HepG2 (cell line): Measurements from ENCODE around the gene TEX14. TPM values are rescaled to one million over a fixed set of nuclear protein-coding genes. Genes with fewer than 3 reads are reported as not detected.

Experiments used
- AKNA ChIP-seq: sonication (generic); formaldehyde crosslinking; IDR thresholded peaks from 2 replicates; pipeline ENCODE4 v1.4.0; 2020; ENCODE audit warnings: missing genetic modification reagents, borderline replicate concordance
- ARID4A ChIP-seq: sonication (generic); formaldehyde crosslinking; IDR thresholded peaks from 2 replicates; pipeline ENCODE4 v1.5.0; 2020; ENCODE audit warnings: mild to moderate bottlenecking, missing genetic modification reagents, borderline replicate concordance
- ARNT ChIP-seq: fragments of 450-650 bp; IDR thresholded peaks from 2 replicates; pipeline ENCODE4 v1.6.1; 2017
- FOXK2 ChIP-seq: fragments of 450-650 bp; IDR thresholded peaks from 2 replicates; pipeline ENCODE4 v1.6.1; 2016
- KAT7 ChIP-seq: IDR thresholded peaks from 2 replicates; pipeline ENCODE4 v1.6.1; 2018; ENCODE audit warnings: borderline replicate concordance, missing compliant biosample characterization
- MATR3 ChIP-seq: sonication (generic); formaldehyde crosslinking; IDR thresholded peaks from 2 replicates; pipeline ENCODE4 v1.4.0; 2020; ENCODE audit warnings: missing genetic modification reagents
- POGZ ChIP-seq: sonication (generic); formaldehyde crosslinking; IDR thresholded peaks from 2 replicates; pipeline ENCODE4 v1.4.0; 2020; ENCODE audit warnings: mild to moderate bottlenecking, missing genetic modification reagents
- TOE1 ChIP-seq: sonication (generic); formaldehyde crosslinking; IDR thresholded peaks from 2 replicates; pipeline ENCODE4 v1.4.0; 2020; ENCODE audit warnings: mild to moderate bottlenecking, missing genetic modification reagents
- ZBTB21 ChIP-seq: sonication (generic); formaldehyde crosslinking; IDR thresholded peaks from 2 replicates; pipeline ENCODE4 v1.4.0; 2020; ENCODE audit warnings: missing genetic modification reagents
- ZGPAT ChIP-seq: IDR thresholded peaks from 2 replicates; pipeline ENCODE4 v1.6.1; 2016; ENCODE audit warnings: mild to moderate bottlenecking
- ZNF10 ChIP-seq: sonication (generic); formaldehyde crosslinking; IDR thresholded peaks from 2 replicates; pipeline ENCODE4 v1.4.0; 2020; ENCODE audit warnings: mild to moderate bottlenecking, low read depth, missing genetic modification reagents, borderline replicate concordance
- ZNF264 ChIP-seq: sonication (generic); formaldehyde crosslinking; IDR thresholded peaks from 2 replicates; pipeline ENCODE4 v1.4.0; 2020; ENCODE audit warnings: missing genetic modification reagents
- ZNF547 ChIP-seq: sonication (generic); formaldehyde crosslinking; IDR thresholded peaks from 2 replicates; pipeline ENCODE4 v1.5.1; 2020; ENCODE audit warnings: mild to moderate bottlenecking, missing genetic modification reagents
- ZNF556 ChIP-seq: sonication (generic); formaldehyde crosslinking; IDR thresholded peaks from 2 replicates; pipeline ENCODE4 v1.4.0; 2020; ENCODE audit warnings: mild to moderate bottlenecking, missing genetic modification reagents, borderline replicate concordance
- ZNF737 ChIP-seq: sonication (generic); formaldehyde crosslinking; IDR thresholded peaks from 2 replicates; pipeline ENCODE4 v1.5.0; 2020; ENCODE audit warnings: missing genetic modification reagents, mild to moderate bottlenecking, borderline replicate concordance
- ZNF883 ChIP-seq: sonication (generic); formaldehyde crosslinking; IDR thresholded peaks from 2 replicates; pipeline ENCODE4 v1.5.1; 2020; ENCODE audit warnings: mild to moderate bottlenecking, missing genetic modification reagents; ENCODE audit errors: not compliant biosample characterization
- polyA plus RNA-seq, 8 experiments: library from polyadenylated mRNA; depleted of rRNA in 3 of 8; stranded (reverse) in 7 of 8; unstranded in 1 of 8; fragments of >200 nt; fragmentation: Illumina TruSeq in 4 of 8; extraction: Trizol in 4 of 8; gene quantifications; 2 replicates each; pipeline versions ENCODE4 v1.2.1 to v1.2.3, GENCODE V29; 2011 to 2016; ENCODE audit warnings: low read depth in 4 of 8, missing spikeins in 1 of 8, mixed read lengths in 1 of 8; ENCODE audit not compliant: insufficient read depth in 1 of 8
- total RNA-seq, 5 experiments: library from RNA; depleted of rRNA; stranded (reverse); fragments of >200 nt; fragmentation: Illumina TruSeq; extraction: Trizol; gene quantifications; 2 replicates each; pipeline ENCODE4 v1.2.3, GENCODE V29; 2016; ENCODE audit warnings: low read depth in 1 of 5
- TF ChIP-seq, protein P1 (sequence below): IDR thresholded peaks from 2 replicates; pipeline ENCODE4 v1.6.1; 2016; ENCODE audit warnings: missing compliant biosample characterization, missing genetic modification reagents, borderline replicate concordance

Gene TEX14
- total and polyA plus RNA-seq, 2 of the 13 experiments (the other 11 are each of a cell fraction or from before 2014, with no cell fraction given): 0.04 to 0.07 TPM

DNA sequence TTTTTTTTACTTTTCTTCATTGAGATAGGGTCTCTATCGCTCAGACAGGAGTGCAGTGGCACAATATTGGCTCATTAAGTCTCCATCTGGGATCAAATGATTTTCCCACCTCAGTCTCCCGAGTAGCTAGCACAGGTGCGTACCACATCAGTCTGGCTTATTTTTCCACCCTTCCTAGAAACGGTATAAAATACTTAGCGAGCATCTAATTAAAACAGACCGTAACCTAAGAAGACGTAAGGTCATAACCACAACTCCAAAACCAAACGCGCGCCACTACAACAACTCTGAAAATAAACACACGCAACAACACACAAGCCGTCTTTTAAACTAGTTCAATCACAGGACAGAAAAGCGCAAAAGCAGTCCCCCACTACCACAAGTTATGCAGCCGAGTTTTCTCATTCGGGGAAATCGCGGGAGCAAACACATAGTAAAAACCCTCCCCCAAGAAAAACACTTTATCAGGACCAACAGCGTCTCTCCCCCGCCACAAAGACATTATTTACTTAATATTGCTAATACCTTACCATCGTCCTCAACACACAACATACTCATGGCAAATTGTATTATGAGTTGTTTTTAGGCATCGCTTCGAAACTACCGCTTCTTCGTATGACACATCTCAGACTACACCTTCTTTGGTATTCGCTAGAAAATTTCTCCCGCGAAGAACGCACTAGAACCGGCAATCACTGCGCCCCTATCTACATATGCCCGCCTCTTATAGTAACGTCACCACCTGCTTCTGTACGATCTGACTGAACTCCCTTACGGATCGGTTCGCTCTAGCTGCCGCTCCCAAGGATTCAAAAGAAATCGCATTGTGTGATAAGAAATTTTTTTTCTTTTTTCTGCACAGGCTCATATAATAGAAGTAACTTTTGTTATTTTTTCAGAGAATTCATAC, 32.8 kb downstream of the TEX14 start (continued):
- TF ChIP-seq AKNA (CRISPR knock-in tag): no peak; the same call in 1 of the 2 replicates
- TF ChIP-seq ZNF556: peak; percentile 22; the same call in 1 of the 2 replicates
- no peak for TF ChIP-seq ZNF10 (CRISPR knock-in tag)
- TF ChIP-seq MATR3 (CRISPR knock-in tag): no peak
- TF ChIP-seq TOE1 (CRISPR knock-in tag): peak; percentile 99
- peak; percentile 21; the same call in 1 of the 2 replicates for TF ChIP-seq ZNF264
- TF ChIP-seq ZBTB21 (CRISPR knock-in tag): peak; percentile 77
- TF ChIP-seq FOXK2: peak; percentile 75
- TF ChIP-seq ZNF883: no peak
- peak; percentile 64 for TF ChIP-seq POGZ
- TF ChIP-seq ZNF737: no peak; the same call in 1 of the 2 replicates
- TF ChIP-seq ARNT: no peak
- TF ChIP-seq, protein P1, sequence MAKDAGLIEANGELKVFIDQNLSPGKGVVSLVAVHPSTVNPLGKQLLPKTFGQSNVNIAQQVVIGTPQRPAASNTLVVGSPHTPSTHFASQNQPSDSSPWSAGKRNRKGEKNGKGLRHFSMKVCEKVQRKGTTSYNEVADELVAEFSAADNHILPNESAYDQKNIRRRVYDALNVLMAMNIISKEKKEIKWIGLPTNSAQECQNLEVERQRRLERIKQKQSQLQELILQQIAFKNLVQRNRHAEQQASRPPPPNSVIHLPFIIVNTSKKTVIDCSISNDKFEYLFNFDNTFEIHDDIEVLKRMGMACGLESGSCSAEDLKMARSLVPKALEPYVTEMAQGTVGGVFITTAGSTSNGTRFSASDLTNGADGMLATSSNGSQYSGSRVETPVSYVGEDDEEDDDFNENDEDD: peak; percentile 82
- peak; percentile 95 for TF ChIP-seq ZGPAT (CRISPR knock-in tag)
- no peak for TF ChIP-seq KAT7
- TF ChIP-seq ARID4A (CRISPR knock-in tag): peak; percentile 48; the same call in 1 of the 2 replicates
- peak; percentile 70; the same call in 1 of the 2 replicates for TF ChIP-seq ZNF547 (CRISPR knock-in tag)
